Activated CD4-positive, alpha-beta memory T cell treated with anti-CD3 and anti-CD28 coated beads, Interleukin-2, amount 10 ng/mL, durations not matched to agents 7 days and 5 days (primary cell): Measurements from ENCODE around the gene COL20A1. TPM values are rescaled to one million over a fixed set of nuclear protein-coding genes. Genes with fewer than 3 reads are reported as not detected.

Experiments
- CTCF ChIA-PET: fragments of 350-600 bp; sonication (Branson Sonifier 250); formaldehyde crosslinking; loops from one replicate; lab custom pipeline; 2021; ENCODE audit warnings: antibody characterized with exemption, inconsistent platforms; lab: Charles Lee
- POLR2A ChIA-PET: fragments of 350-600 bp; sonication (Branson Sonifier 250); formaldehyde crosslinking; loops from one replicate; lab custom pipeline; 2021; ENCODE audit warnings: antibody characterized with exemption; lab: Charles Lee
- DNase-seq: peaks from one replicate; pipeline ENCODE4 v3.0.0-alpha.2; 2020
- H3K27ac Mint-ChIP-seq: one replicate; pipeline ENCODE4 v1.8.0; 2021; ENCODE audit warnings: mild to moderate bottlenecking, mixed read lengths
- H3K27me3 Mint-ChIP-seq: one replicate; pipeline ENCODE4 v1.8.0; 2021; ENCODE audit warnings: mixed read lengths
- H3K36me3 Mint-ChIP-seq: one replicate; pipeline ENCODE4 v1.8.0; 2021; ENCODE audit warnings: low read depth, mixed read lengths
- H3K4me1 Mint-ChIP-seq: one replicate; pipeline ENCODE4 v1.8.0; 2021; ENCODE audit warnings: mixed read lengths
- H3K4me3 Mint-ChIP-seq: one replicate; pipeline ENCODE4 v1.8.0; 2021; ENCODE audit warnings: mild to moderate bottlenecking, mixed read lengths
- H3K9me3 Mint-ChIP-seq: one replicate; pipeline ENCODE4 v1.8.0; 2021; ENCODE audit warnings: mixed read lengths
- total RNA-seq, 2 experiments: library from RNA; stranded (reverse); gene quantifications; one replicate each; pipeline ENCODE4 v1.2.3, GENCODE V29; 2021

COL20A1 gene
- total RNA-seq, 2 experiments from 2014 or later: not detected

DNA sequence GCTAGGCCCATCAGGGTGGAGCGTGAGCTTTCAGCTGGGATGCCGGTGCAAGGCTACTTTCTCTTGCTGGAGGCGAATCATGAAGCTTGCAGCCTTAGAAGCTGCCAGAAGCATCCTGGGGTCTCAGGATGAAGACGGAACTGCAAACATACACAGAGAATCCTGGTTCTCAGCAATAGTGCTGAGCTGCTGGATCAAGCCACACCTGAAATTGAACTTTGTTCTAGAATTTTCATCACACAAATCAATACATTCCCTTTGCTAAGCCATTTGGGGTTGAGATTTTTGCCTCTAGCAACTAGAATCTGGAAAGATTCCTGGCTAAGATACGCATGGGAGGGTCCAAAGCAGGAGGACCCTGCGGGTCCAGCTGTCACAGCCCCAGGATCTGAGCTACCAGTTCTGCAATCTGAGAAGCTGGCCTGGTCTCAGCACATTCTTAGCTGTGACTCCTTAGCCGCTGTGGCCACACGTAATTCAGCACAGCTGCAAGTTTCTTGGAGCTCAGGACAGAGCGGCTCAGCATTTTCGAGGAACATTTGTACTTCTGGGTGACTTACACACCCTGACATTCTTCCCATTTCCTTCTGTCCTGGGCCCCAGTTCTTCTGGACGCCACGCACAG is 27.0 kb upstream of the COL20A1 start:
- Mint-ChIP-seq H3K4me1 (peaks cover 3% of the 10 kb centered on the region), H3K9me3 (no peaks in the 10 kb centered on the region), H3K4me3 (no peak overlapping the region), H3K27ac (no peak overlapping the region), H3K27me3 (peaks cover 9% of the 10 kb centered on the region), H3K36me3 (no peaks in the 10 kb centered on the region)
- CTCF ChIA-PET: no interaction called here
- POLR2A ChIA-PET: no interaction called here
- DNase-seq: no peak

DNA sequence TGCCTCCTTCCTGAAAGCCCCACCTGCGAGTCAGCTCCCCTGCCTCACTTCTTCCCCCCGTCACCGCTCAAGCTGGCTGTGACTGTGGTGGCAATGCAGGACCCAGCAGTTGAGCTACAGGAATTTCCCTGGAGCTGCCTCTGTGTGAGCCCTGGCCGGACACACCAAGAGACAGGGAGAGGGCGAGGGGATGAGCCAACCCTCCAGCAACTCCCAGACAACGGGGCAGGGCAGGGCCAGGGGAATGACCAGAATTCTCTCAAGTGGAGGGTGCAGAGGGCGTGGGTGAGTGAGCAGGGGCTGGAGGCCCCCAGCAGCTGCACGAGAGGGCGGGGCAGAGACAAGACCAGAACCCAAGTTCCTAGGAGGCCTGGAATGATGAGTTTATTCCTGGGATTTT is 25.3 kb upstream of the COL20A1 start:
- Mint-ChIP-seq H3K4me3 (no peak overlapping the region), H3K27me3 (peaks cover 5% of the 10 kb centered on the region), H3K4me1 (peaks cover 6% of the 10 kb centered on the region), H3K27ac (no peak overlapping the region), H3K36me3 (no peaks in the 10 kb centered on the region), H3K9me3 (no peaks in the 10 kb centered on the region)
- ChIA-PET POLR2A (no interaction called here), CTCF (no interaction called here)
- no peak for DNase-seq

DNA sequence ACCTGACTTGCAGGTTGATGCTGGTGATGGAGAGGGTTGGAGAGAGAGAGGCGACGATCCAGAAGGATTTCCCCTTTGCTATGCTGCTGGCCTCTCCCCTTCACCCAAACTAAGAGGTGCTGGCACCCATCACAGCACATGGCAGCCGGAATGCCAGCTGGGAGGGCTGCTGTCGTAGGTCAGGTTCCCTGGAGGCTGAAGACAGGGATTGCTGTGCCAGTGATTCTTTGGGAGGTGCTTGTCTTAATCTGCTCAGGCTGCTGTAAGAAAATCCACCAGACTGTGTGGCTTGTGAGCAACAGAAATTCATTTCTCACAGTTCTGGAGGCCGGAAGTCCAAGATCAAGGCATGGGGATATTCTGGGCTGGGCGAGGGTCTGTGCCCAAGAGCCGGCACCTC is 24.7 kb upstream of the COL20A1 start:
- Mint-ChIP-seq H3K4me3 (no peak overlapping the region), H3K27me3 (peaks cover 5% of the 10 kb centered on the region), H3K27ac (no peak overlapping the region), H3K9me3 (no peaks in the 10 kb centered on the region), H3K4me1 (peaks cover 6% of the 10 kb centered on the region), H3K36me3 (no peaks in the 10 kb centered on the region)
- no peak for DNase-seq
- ChIA-PET CTCF (no interaction called here), POLR2A (no interaction called here)

DNA sequence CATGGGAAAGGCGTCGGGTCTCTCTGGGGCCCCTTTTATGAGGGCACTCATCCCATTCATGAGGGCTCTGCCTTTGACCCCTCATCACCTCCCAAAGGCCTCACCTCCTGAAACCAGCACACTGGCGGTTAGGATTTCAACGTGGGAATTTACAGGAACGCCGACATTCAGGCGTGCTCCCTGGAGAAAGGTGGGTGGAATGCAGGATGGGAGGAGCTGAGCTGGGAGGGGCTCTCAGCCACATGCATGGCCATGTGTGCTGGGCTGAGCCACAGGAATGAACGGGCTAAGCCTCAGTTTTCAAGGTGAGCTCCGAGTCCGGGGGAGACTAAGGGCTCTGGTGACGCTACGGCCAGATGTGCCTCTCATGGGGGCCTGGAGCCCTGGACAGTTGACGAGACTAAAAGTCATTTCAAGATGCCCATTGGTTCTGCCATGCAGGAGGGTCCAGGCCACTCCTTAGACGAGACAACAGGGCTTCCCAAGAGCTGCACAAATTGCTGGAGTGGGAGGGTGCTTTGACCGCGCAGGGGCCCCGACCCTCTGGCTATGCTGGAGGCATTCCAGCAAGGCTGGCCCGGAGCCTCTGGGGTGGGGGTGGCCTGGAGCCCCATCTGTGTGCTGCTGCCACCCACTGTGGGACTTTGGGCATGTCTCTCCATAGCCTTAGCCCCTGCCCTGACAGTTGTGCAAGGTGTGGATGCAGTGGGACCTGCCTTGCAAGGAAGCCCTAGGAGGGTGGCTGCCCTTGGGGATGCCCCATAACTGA is 24.1 kb upstream of the COL20A1 start:
- no peak for DNase-seq
- H3K4me1 Mint-ChIP-seq: peaks cover 11% of the 10 kb centered on the region
- peaks cover 5% of the 10 kb centered on the region for H3K27me3 Mint-ChIP-seq
- H3K4me3 Mint-ChIP-seq: no peak overlapping the region
- H3K27ac Mint-ChIP-seq: no peak overlapping the region
- peaks cover 2% of the 10 kb centered on the region for H3K36me3 Mint-ChIP-seq
- POLR2A ChIA-PET: no interaction called here
- CTCF ChIA-PET: no interaction called here
- H3K9me3 Mint-ChIP-seq: no peaks in the 10 kb centered on the region

DNA sequence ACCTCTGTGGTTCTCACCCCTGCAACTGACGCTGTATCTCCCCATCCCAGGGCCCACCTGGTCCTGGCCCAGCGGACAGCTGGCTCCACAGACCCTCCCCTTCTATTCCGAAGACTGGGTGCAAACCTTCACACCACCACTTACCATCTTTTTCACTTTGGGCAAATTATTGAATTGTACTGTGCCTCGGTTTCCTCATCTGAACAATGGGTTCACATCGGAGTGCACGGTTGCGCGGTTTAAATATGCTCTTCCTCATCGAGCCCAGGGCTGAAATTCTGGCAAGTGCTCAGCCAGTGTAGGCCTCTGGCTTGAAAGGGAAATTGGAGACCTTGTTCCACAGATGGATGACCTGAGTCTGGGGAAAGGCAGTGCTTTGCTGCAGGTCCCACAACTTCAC is 23.3 kb upstream of the COL20A1 start:
- CTCF ChIA-PET: no interaction called here
- POLR2A ChIA-PET: no interaction called here

DNA sequence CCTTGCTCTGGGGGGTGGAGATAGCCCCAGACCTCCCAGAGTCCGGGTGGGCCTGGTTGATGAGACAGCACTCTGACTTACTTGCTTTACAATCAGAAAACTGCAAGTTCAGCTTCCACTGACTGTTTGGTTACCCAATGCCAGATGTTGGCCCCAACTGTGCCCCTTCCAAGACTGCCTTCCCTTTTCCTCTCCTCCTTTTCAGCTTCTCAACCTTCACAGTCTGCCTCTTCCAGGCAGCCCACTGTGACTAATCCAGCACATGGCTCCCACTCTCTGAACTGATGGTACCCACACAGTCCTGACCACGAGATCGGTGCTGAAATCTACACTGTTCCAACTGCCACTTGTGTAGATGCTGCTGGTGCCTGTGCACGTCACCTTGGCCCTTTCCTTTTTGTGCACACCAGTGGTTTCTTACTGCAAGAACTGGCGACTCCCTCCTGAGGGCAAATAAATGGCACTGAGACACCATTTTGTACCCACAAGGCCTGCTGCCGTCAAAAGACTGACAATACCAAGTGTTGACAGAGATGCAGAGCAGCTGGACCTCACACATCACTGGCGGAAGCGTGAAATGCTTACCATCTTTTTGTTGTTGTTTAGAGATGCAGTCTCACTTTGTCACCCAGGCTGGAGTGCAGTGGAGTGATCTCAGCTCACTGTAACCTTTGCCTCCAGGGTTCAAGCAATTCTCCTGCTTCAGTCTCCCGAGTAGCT is 22.2 kb upstream of the COL20A1 start:
- POLR2A ChIA-PET: no interaction called here
- DNase-seq: no peak
- CTCF ChIA-PET: no interaction called here
- Mint-ChIP-seq H3K36me3 (peaks cover 2% of the 10 kb centered on the region), H3K27me3 (peaks cover 3% of the 10 kb centered on the region), H3K9me3 (no peaks in the 10 kb centered on the region), H3K4me3 (no peak overlapping the region), H3K4me1 (peaks cover 26% of the 10 kb centered on the region), H3K27ac (no peak overlapping the region)

More for the DNA sequence above, 23.3 kb upstream of the COL20A1 start:
- H3K4me3 Mint-ChIP-seq: no peak overlapping the region
- H3K9me3 Mint-ChIP-seq: no peaks in the 10 kb centered on the region
- no peak for DNase-seq
- H3K4me1 Mint-ChIP-seq: peaks cover 19% of the 10 kb centered on the region
- peaks cover 2% of the 10 kb centered on the region for H3K36me3 Mint-ChIP-seq
- no peak overlapping the region for H3K27ac Mint-ChIP-seq
- H3K27me3 Mint-ChIP-seq: peaks cover 3% of the 10 kb centered on the region

DNA sequence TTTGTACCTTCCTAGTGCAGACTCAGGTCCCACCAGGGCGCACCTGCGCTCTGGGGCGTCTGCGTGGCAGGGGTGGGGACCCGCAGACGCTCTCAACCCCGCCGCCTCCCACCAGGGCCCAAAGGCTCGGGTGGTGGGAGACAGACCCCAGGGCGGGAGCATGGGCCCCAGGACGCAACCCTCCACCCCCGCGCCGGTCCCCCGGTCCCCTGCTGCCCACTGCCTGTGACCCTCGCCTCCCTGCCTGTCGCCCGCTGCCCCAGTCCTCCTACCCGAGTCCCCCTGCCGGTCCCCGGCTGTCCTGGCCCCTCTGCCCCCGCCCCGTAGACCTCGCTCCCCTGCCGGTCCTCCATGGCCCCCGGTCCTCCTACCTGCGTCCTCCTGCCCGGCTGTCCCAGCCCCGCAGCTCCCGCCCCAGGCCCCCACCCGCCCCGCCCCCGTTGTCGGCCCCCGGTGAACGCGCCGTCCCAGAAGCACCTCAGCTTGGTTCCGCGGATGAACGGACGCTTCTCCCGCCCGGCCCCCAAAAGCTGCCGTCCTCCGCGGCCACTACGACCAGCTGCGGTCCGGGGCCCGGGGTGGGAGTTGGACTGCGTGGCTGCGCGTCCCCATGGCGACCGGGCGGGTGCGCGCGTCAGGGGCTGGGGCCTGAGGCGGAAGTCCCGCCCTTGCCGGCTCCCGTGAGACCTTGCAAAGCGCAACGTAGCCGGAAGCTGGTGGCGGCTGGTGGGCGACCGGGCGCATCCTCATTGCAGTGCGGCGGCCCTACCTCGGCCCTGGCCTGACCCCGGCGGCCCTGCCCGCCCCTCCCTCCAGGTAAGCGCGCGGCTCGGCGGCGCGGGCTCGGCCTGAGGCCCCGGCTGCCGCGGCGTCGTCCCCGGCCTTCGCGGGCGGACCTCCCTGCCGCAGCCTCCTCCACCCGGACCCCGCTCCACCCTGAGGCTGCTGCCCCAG is 20.6 kb upstream of the COL20A1 start, which contains the start of gene ARFGAP1:
ARFGAP1 (plus strand) TSS at position 709 of the 954 bp plus-strand sequence. CDS start 2,768 bp downstream, outside the sequence.
- POLR2A ChIA-PET: interaction anchor here (0.5 to 2.1 kb wide), 9 partner anchors 12 to 796 kb away, joined by 3 to 13 read pairs (median 4); partner anchors contain the start of genes PPDPF and YTHDF1
- Mint-ChIP-seq H3K4me1 (peaks cover 26% of the 10 kb centered on the region), H3K36me3 (peaks cover 6% of the 10 kb centered on the region), H3K27me3 (no peaks in the 10 kb centered on the region), H3K9me3 (no peaks in the 10 kb centered on the region), H3K27ac (peak within 1 kb of the TSS; percentile 82), H3K4me3 (peak within 1 kb of the TSS; percentile 91)
- CTCF ChIA-PET: no interaction called here
- DNase-seq: peak; percentile 91

DNA sequence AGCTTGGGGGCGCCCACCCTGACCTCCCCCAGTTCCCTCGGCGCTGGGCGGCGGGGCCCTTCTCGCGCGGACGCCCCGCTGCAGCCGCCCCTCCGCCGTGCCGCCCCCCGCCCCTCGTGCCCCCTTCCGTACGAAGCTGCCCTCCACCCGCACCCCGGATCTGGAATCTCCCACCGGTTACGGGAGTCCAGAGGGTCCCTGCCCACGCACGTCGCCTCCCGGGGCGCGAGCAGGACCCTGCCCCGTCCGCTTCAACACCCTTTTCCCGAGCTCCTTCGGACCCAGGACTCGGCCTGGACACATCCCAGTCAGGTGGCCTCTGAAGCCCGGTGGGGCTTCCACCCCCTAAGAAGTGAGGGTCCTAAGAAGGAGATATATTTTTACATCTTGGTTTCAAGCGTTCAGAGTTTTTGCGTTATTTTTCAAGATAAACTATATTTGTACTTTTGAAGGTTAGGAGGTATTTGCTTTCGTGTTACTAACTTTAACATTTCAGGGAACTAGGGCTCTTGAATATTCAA is 19.9 kb upstream of the COL20A1 start:
- ChIA-PET CTCF (no interaction called here), POLR2A (interaction anchor here (0.5 to 2.1 kb wide), 9 partner anchors 11 to 797 kb away, joined by 3 to 13 read pairs (median 4); partner anchors contain the start of genes MRGBP, PPDPF and YTHDF1)
- no peak for DNase-seq
- H3K27me3 Mint-ChIP-seq: no peaks in the 10 kb centered on the region
- H3K4me3 Mint-ChIP-seq: peak overlapping the region; percentile 91
- H3K9me3 Mint-ChIP-seq: no peaks in the 10 kb centered on the region
- H3K4me1 Mint-ChIP-seq: peaks cover 26% of the 10 kb centered on the region
- peaks cover 6% of the 10 kb centered on the region for H3K36me3 Mint-ChIP-seq
- peak overlapping the region; percentile 82 for H3K27ac Mint-ChIP-seq

DNA sequence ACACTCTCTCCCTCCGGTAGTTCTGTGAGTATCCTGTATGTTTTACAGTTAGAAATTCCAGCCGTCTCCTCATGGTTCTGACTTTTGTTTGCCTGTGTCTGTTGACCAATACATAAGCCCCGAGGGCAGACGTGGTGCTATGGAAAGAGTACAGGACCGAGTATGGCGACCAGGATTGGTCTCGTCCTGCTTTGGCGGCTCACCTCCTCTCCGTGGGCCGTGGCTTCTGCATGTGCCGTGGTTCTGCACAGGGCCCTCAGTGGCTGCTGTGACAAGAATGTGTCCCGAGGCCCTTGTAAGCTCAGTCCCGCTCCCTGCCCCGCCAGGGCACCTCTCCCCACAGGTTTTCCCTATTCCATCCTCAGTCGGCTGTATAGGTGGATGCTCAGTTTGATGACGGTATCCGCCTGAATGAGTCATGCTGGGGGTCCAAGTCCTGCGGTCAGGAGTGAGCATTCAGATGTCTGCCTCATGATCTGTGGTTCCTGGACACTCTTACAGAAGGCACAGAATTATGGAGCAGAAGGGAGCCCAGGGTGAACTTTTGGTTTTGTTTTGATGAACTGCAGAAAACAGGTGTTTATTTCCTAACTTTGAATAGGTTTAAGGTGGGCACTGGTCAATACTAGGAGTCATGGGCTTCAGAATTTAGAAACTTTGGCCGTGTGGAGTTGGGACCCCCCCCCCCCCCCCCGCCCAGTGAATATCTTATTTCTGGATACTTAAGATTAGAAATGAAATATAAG is 19.2 kb upstream of the COL20A1 start:
- no peak for DNase-seq
- Mint-ChIP-seq H3K9me3 (no peaks in the 10 kb centered on the region), H3K27ac (peak overlapping the region; percentile 82), H3K4me3 (peak overlapping the region; percentile 91), H3K4me1 (peaks cover 26% of the 10 kb centered on the region), H3K36me3 (peaks cover 8% of the 10 kb centered on the region), H3K27me3 (no peaks in the 10 kb centered on the region)
- ChIA-PET CTCF (no interaction called here), POLR2A (interaction anchor here (0.6 to 1.6 kb wide), 3 partner anchors 18 to 478 kb away, joined by 3 to 5 read pairs (median 4); partner anchors contain the start of gene MRGBP)

DNA sequence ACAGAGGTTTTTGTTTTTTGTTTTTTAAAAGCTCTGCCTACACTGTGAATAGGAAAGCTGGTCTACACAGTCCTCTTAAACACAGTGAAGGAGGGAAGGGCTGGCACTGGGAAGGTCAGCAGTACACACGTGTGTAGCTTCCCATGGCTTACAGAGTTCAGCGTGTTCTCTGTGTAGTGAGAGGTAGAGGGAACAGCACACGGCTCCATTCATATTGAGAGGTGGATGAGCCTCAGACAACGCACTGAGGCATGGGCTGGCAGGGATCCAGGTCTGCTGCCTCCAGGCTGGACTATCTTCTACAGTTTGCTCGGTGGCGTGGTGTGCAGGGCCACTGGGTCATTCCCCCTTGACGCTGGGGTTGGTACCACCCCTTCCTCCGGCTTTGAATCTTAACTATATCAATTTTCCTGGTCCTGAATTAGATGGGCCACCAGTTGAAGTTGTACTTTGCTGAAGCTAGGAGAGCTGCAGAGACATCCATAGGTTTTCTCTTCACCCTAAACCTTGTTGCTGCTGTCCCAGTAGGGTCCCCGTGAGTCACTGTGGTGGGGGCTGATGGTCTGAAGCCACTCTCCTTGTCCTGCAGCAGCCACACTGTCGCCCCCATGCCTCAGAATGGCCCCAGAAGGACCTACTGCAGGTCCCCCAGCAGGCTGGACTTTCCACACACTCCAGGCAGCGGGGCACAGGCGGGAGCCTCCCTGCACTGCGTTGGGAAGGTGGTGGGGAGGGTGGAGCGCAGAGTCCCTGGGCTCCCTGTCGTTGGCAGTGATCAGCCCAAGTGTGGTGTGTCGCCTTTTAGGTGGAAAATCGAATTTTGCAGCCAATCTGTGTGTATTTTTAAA is 18.4 kb upstream of the COL20A1 start:
- Mint-ChIP-seq H3K27ac (no peak overlapping the region), H3K4me3 (peak overlapping the region; percentile 20), H3K36me3 (peaks cover 15% of the 10 kb centered on the region), H3K27me3 (no peaks in the 10 kb centered on the region), H3K4me1 (peaks cover 26% of the 10 kb centered on the region), H3K9me3 (no peaks in the 10 kb centered on the region)
- DNase-seq: no peak
- POLR2A ChIA-PET: no interaction called here
- CTCF ChIA-PET: no interaction called here

DNA sequence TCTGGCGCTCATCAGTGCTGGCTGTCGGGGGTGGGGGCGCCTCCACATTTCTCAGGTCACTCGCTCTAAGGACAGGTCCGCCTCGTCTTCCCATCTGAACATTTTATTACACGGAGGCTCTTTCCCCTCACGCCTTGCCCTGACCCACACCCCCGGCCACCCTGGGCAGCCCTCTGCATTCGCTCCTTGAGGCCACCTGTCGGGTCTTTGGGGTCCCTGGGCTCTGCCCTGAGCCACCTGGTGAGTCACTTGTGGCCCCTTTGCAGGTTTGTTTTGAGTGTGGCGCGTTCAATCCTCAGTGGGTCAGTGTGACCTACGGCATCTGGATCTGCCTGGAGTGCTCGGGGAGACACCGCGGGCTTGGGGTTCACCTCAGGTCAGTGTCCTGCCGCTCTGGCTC is 17.2 kb upstream of the COL20A1 start:
- Mint-ChIP-seq H3K9me3 (no peaks in the 10 kb centered on the region), H3K27me3 (no peaks in the 10 kb centered on the region), H3K4me3 (no peak overlapping the region), H3K27ac (no peak overlapping the region), H3K36me3 (peaks cover 15% of the 10 kb centered on the region), H3K4me1 (peaks cover 26% of the 10 kb centered on the region)
- ChIA-PET CTCF (no interaction called here), POLR2A (no interaction called here)
- DNase-seq: no peak
